PC-9 (cell line): ENCODE measurements around the gene ITGA2. TPM values are rescaled to one million over a fixed set of nuclear protein-coding genes. Genes with fewer than 3 reads are reported as not detected.

Source experiments
- BruUV-seq: library from RNA; stranded (reverse); fragments of 400-500 nt; replicated peaks from 2 replicates; lab custom pipeline; 2021; lab: Mats Ljungman, UMichigan
- CTCF ChIA-PET: fragments of 300-600 bp; sonication (Branson Sonifier 250); formaldehyde crosslinking; loops from one replicate; lab custom pipeline; 2022; ENCODE audit warnings: antibody characterized with exemption; lab: Charles Lee
- POLR2A ChIA-PET: fragments of 300-600 bp; sonication (Branson Sonifier 250); formaldehyde crosslinking; loops from one replicate; lab custom pipeline; 2022; ENCODE audit warnings: antibody characterized with exemption; ENCODE audit not compliant: unreplicated experiment; lab: Charles Lee
- DNase-seq, 2 experiments: peaks; one replicate each; pipeline versions ENCODE4 v3.0.0 to v3.0.0-alpha.2; 2015 to 2022; ENCODE audit warnings: mixed read lengths in 1 of 2
- H2AFZ ChIP-seq: fragments of 200-600 bp; sonication (generic); 2 replicates; pipeline ENCODE4 v1.8.1; 2017; ENCODE audit warnings: antibody characterized with exemption
- H3F3A ChIP-seq: fragments of 200-600 bp; sonication (generic); 2 replicates; pipeline ENCODE4 v1.8.1; 2017; ENCODE audit warnings: antibody characterized with exemption, mild to moderate bottlenecking, low read depth; ENCODE audit not compliant: insufficient read depth
- H3K27ac ChIP-seq: fragments of 200-600 bp; sonication (generic); 2 replicates; pipeline ENCODE4 v1.6.1; 2016; ENCODE audit warnings: mixed run types
- H3K27me3 ChIP-seq: fragments of 200-600 bp; sonication (generic); 2 replicates; pipeline ENCODE4 v1.6.1; 2016; ENCODE audit warnings: low read depth, mixed run types; ENCODE audit not compliant: insufficient read depth
- H3K36me3 ChIP-seq: fragments of 200-600 bp; sonication (generic); 2 replicates; pipeline ENCODE4 v1.6.1; 2016; ENCODE audit warnings: low read depth, mixed run types
- H3K4me1 ChIP-seq: fragments of 200-600 bp; sonication (generic); replicated peaks from 2 replicates; pipeline ENCODE4 v1.6.1; 2016; ENCODE audit warnings: mixed run types; ENCODE audit not compliant: insufficient read depth
- H3K4me2 ChIP-seq: fragments of 200-600 bp; sonication (generic); 2 replicates; pipeline ENCODE4 v1.6.1; 2017; ENCODE audit warnings: mixed run types
- H3K4me3 ChIP-seq: fragments of 200-600 bp; sonication (generic); 2 replicates; pipeline ENCODE4 v1.6.1; 2016; ENCODE audit warnings: mixed run types
- H3K79me2 ChIP-seq: fragments of 200-600 bp; sonication (generic); 2 replicates; pipeline ENCODE4 v1.6.1; 2017; ENCODE audit warnings: low read depth, mixed run types
- H3K9me2 ChIP-seq: fragments of 200-600 bp; sonication (generic); 2 replicates; pipeline ENCODE4 v1.8.1; 2017; ENCODE audit warnings: mild to moderate bottlenecking; ENCODE audit not compliant: insufficient read depth
- H3K9me3 ChIP-seq: fragments of 200-600 bp; sonication (generic); 2 replicates; pipeline ENCODE4 v1.8.1; 2016; ENCODE audit warnings: low read depth; ENCODE audit not compliant: insufficient read depth
- H4K20me1 ChIP-seq: fragments of 200-600 bp; sonication (generic); 2 replicates; pipeline ENCODE4 v1.8.1; 2017; ENCODE audit not compliant: insufficient read depth
- CTCF ChIP-seq: fragments of 200-600 bp; sonication (generic); conservative IDR thresholded peaks from 2 replicates; pipeline ENCODE4 v1.6.1; 2017; ENCODE audit warnings: mixed run types, antibody characterized with exemption, mild to moderate bottlenecking, moderate library complexity
- EZH2 ChIP-seq: fragments of 200-600 bp; sonication (generic); IDR thresholded peaks from 2 replicates; pipeline ENCODE4 v1.8.0; 2017; ENCODE audit warnings: antibody characterized with exemption, low read depth
- intact Hi-C: fragments of 100-400 bp; cut with micrococcal nuclease; formaldehyde crosslinking; loops from one replicate; pipeline ENCODE4 v1.10.0; 2022; ENCODE audit not compliant: unreplicated experiment
- total RNA-seq: library from RNA; stranded (reverse); gene quantifications from 2 replicates; pipeline ENCODE4 v1.2.3, GENCODE V29; 2021

Gene ITGA2
- total RNA-seq, 1 experiment from 2014 or later: 35.8 TPM

- H3K4me2 ChIP-seq: peak overlapping the region; percentile 74
- H4K20me1 ChIP-seq: no peaks in the 10 kb centered on the region
- ChIA-PET CTCF (interaction anchor here (1.3 kb wide), 1 partner anchor 147 kb away, joined by 3 read pairs; no protein-coding TSS in a partner anchor), POLR2A (no interaction called here)
- peaks cover 13% of the 10 kb centered on the region for H3K4me1 ChIP-seq
- no peak overlapping the region for H3K27ac ChIP-seq
- no peaks in the 10 kb centered on the region; the same call in 1 of the 2 replicates for H3F3A ChIP-seq
- DNase-seq: no peak
- H3K27me3 ChIP-seq: no peaks in the 10 kb centered on the region
- no peak for TF ChIP-seq CTCF
- TF ChIP-seq EZH2: no peak
- peak overlapping the region; percentile 48 for H3K4me3 ChIP-seq
- intact Hi-C loops: no loop called here
- no TSS peak for BruUV-seq
- no peaks in the 10 kb centered on the region for H3K9me2 ChIP-seq
- H3K79me2 ChIP-seq: no peaks in the 10 kb centered on the region
- H3K36me3 ChIP-seq: no peaks in the 10 kb centered on the region
- peak overlapping the region; percentile 63 for H2AFZ ChIP-seq
- H3K9me3 ChIP-seq: no peaks in the 10 kb centered on the region
Observed at GRCh38 chr5:52945040-52945439, 44.1 kb upstream of the ITGA2 start.

- Histone ChIP-seq H3K27ac (no peak overlapping the region), H3K79me2 (no peaks in the 10 kb centered on the region), H3K36me3 (no peaks in the 10 kb centered on the region), H3K4me3 (no peak overlapping the region), H3F3A (no peaks in the 10 kb centered on the region; the same call in 1 of the 2 replicates), H2AFZ (no peak overlapping the region), H3K4me2 (no peak overlapping the region), H3K27me3 (no peaks in the 10 kb centered on the region), H4K20me1 (no peaks in the 10 kb centered on the region), H3K4me1 (peaks cover 13% of the 10 kb centered on the region), H3K9me2 (no peaks in the 10 kb centered on the region), H3K9me3 (no peaks in the 10 kb centered on the region)
- TF ChIP-seq CTCF (no peak), EZH2 (no peak)
- ChIA-PET CTCF (interaction anchor here (2.5 kb wide), 1 partner anchor 44 kb away, joined by 16 read pairs; no protein-coding TSS in a partner anchor), POLR2A (no interaction called here)
- intact Hi-C loops: no loop called here
- BruUV-seq: no TSS peak
- DNase-seq: no peak
Observed at GRCh38 chr5:52947208-52947607, 41.9 kb upstream of the ITGA2 start.

- intact Hi-C loops: loop anchor here (1.0 to 2.0 kb wide), 2 partner anchors 41 to 148 kb away; partner anchors contain the start of gene ITGA2
- Histone ChIP-seq H3K9me2 (no peaks in the 10 kb centered on the region), H3K4me1 (peaks cover 13% of the 10 kb centered on the region), H3K4me3 (no peak overlapping the region), H4K20me1 (no peaks in the 10 kb centered on the region), H3K27ac (no peak overlapping the region), H2AFZ (no peak overlapping the region), H3K79me2 (no peaks in the 10 kb centered on the region), H3K27me3 (no peaks in the 10 kb centered on the region), H3F3A (no peaks in the 10 kb centered on the region; the same call in 1 of the 2 replicates), H3K36me3 (no peaks in the 10 kb centered on the region), H3K9me3 (no peaks in the 10 kb centered on the region), H3K4me2 (no peak overlapping the region)
- POLR2A ChIA-PET: interaction anchor here (0.7 kb wide), 1 partner anchor 43 kb away, joined by 3 read pairs; no protein-coding TSS in a partner anchor
- no peak for TF ChIP-seq CTCF
- TF ChIP-seq EZH2: no peak
- no TSS peak for BruUV-seq
- no peak for DNase-seq
- CTCF ChIA-PET: interaction anchor here (0.5 to 2.5 kb wide), 9 partner anchors 43 to 168 kb away, joined by 3 to 16 read pairs (median 4); partner anchors contain the start of gene MOCS2
Observed at GRCh38 chr5:52947851-52948250, 41.3 kb upstream of the ITGA2 start.
